Ishikawa (cell line): ENCODE results near the gene COX6A1.

ENCODE experiments used
- CEBPB ChIP-seq: IDR thresholded peaks from 2 replicates; pipeline ENCODE4 v1.6.1; 2012
- CREB1 ChIP-seq: IDR thresholded peaks from 2 replicates; pipeline ENCODE4 v1.6.1; 2012; ENCODE audit warnings: low read depth
- EGR1 ChIP-seq: IDR thresholded peaks from 2 replicates; pipeline ENCODE4 v1.6.1; 2012
- EP300 ChIP-seq: IDR thresholded peaks from 2 replicates; pipeline ENCODE4 v1.6.1; 2012; ENCODE audit warnings: borderline replicate concordance
- FOXM1 ChIP-seq: IDR thresholded peaks from 2 replicates; pipeline ENCODE4 v1.6.1; 2012; ENCODE audit warnings: low read depth, borderline replicate concordance
- MAX ChIP-seq: IDR thresholded peaks from 2 replicates; pipeline ENCODE4 v1.6.1; 2012
- NFIC ChIP-seq: IDR thresholded peaks from 2 replicates; pipeline ENCODE4 v1.6.1; 2012
- RAD21 ChIP-seq: IDR thresholded peaks from 2 replicates; pipeline ENCODE4 v1.6.1; 2012; ENCODE audit warnings: low read depth
- REST ChIP-seq: IDR thresholded peaks from 2 replicates; pipeline ENCODE4 v1.6.1; 2012; ENCODE audit warnings: low read depth, mild to moderate bottlenecking
- TAF1 ChIP-seq: IDR thresholded peaks from 2 replicates; pipeline ENCODE4 v1.6.1; 2012; ENCODE audit warnings: low read depth, mild to moderate bottlenecking
- TCF12 ChIP-seq: IDR thresholded peaks from 2 replicates; pipeline ENCODE4 v1.6.1; 2012; ENCODE audit warnings: low read depth
- TEAD4 ChIP-seq: IDR thresholded peaks from 2 replicates; pipeline ENCODE4 v1.6.1; 2012
- USF1 ChIP-seq: IDR thresholded peaks from 2 replicates; pipeline ENCODE4 v1.6.1; 2012
- YY1 ChIP-seq: IDR thresholded peaks from 2 replicates; pipeline ENCODE4 v1.6.1; 2012; ENCODE audit warnings: low read depth
- ZBTB7A ChIP-seq: IDR thresholded peaks from 2 replicates; pipeline ENCODE4 v1.6.1; 2012; ENCODE audit warnings: low read depth

COX6A1 gene

GRCh38 chr12:120437735-120438494, at the start of gene COX6A1:
Gene COX6A1 (plus strand): TSS chr12:120438113. CDS start chr12:120438127, 14 bp downstream.
- TF ChIP-seq MAX (peak; percentile 42), TCF12 (peak; percentile 78; the same call in 1 of the 2 replicates), EGR1 (0 out of 2 replicates have a peak, but pooled peaks have one; percentile 20), YY1 (peak; percentile 97), EP300 (peak; percentile 33; the same call in 1 of the 2 replicates), CEBPB (no peak), RAD21 (no peak), TAF1 (peak; percentile 95)

- TF ChIP-seq CREB1: no peak
- no peak for TF ChIP-seq YY1
- TF ChIP-seq NFIC: no peak
- no peak for TF ChIP-seq EGR1
- no peak for TF ChIP-seq MAX
- TF ChIP-seq ZBTB7A: no peak
- no peak for TF ChIP-seq EP300
- TF ChIP-seq REST: no peak
- TF ChIP-seq TAF1: no peak
- no peak for TF ChIP-seq FOXM1
Observed at GRCh38 chr12:120388691-120389481, 49.0 kb upstream of the COX6A1 start.

GRCh38 chr12:120390540-120391120, 47.3 kb upstream of the COX6A1 start:
- TF ChIP-seq RAD21: no peak
- TF ChIP-seq TAF1: no peak
- no peak for TF ChIP-seq EP300
- no peak for TF ChIP-seq EGR1
- no peak for TF ChIP-seq CEBPB
- TF ChIP-seq NFIC: no peak
- TF ChIP-seq CREB1: no peak

- TF ChIP-seq TCF12 (no peak), MAX (peak; percentile 48; the same call in 1 of the 2 replicates), EGR1 (no peak), CEBPB (no peak), TAF1 (peak; percentile 64), REST (no peak), YY1 (no peak), ZBTB7A (no peak), CREB1 (no peak), TEAD4 (no peak), NFIC (peak; percentile 27; the same call in 1 of the 2 replicates), RAD21 (no peak), FOXM1 (no peak), EP300 (peak; percentile 46; the same call in 1 of the 2 replicates), USF1 (no peak)
Observed at GRCh38 chr12:120394483-120395367, 43.2 kb upstream of the COX6A1 start.
